ENCODE data around the gene TMEM181. TPM values are rescaled to one million over a fixed set of nuclear protein-coding genes. Genes with fewer than 3 reads are reported as not detected.

TMEM181 gene
- total RNA-seq, 1 donor from 2014 or later, result 18.4 TPM

- TF ChIP-seq POLR2AphosphoS5 (IDR thresholded peaks at IDR 0.05; ENCODE audit: insufficient read depth in 1 of 2, low read depth in 1 of 2) (no peak), CTCF (IDR thresholded peaks at IDR 0.05) (peak in 1 of 3 experiments; percentile 21), POLR2A (IDR thresholded peaks at IDR 0.05) (no peak)
Observed at GRCh38 chr6:158660333-158660754, 100.5 kb downstream of the TMEM181 start.

GRCh38 chr6:158661156-158661685, 101.3 kb downstream of the TMEM181 start:
- Histone ChIP-seq H3K4me1 (peaks cover 47% of the 10 kb centered on the region), H3K36me3 (no peaks in the 10 kb centered on the region), H3K27ac (no peak overlapping the region), H3K27me3 (no peaks in the 10 kb centered on the region), H3K4me3 (no peak overlapping the region), H3K9me3 (no peaks in the 10 kb centered on the region)
- intact Hi-C loops (cut with DNase I), result no loop called here
- no peak for DNase-seq (ENCODE audit: extremely low spot score in 2 of 2)
- no peak for TF ChIP-seq CTCF (IDR thresholded peaks at IDR 0.05)
- peak in 1 of 2 donors; percentile 10 for TF ChIP-seq POLR2AphosphoS5 (IDR thresholded peaks at IDR 0.05; ENCODE audit: insufficient read depth in 1 of 2, low read depth in 1 of 2)

More at GRCh38 chr6:158660333-158660754, 100.5 kb downstream of the TMEM181 start:
- no peaks in the 10 kb centered on the region for H3K27me3 ChIP-seq
- no peak overlapping the region for H3K4me3 ChIP-seq
- no peak for DNase-seq (ENCODE audit: extremely low spot score in 2 of 2)
- intact Hi-C loops (cut with DNase I), result no loop called here
- H3K36me3 ChIP-seq, result no peaks in the 10 kb centered on the region
- H3K9me3 ChIP-seq, result no peaks in the 10 kb centered on the region
- peaks cover 51% of the 10 kb centered on the region for H3K4me1 ChIP-seq
- H3K27ac ChIP-seq, result no peak overlapping the region

GRCh38 chr6:158662607-158662953, 102.7 kb downstream of the TMEM181 start:
- H3K27ac ChIP-seq, result peak overlapping the region; percentile 73
- TF ChIP-seq POLR2A (IDR thresholded peaks at IDR 0.05) (no peak), CTCF (IDR thresholded peaks at IDR 0.05) (no peak), POLR2AphosphoS5 (IDR thresholded peaks at IDR 0.05; ENCODE audit: insufficient read depth in 1 of 2, low read depth in 1 of 2) (peak in 1 of 2 donors; percentile 49)
- peaks cover 47% of the 10 kb centered on the region for H3K4me1 ChIP-seq
- H3K4me3 ChIP-seq, result peak overlapping the region; percentile 32 to 36
- H3K27me3 ChIP-seq, result no peaks in the 10 kb centered on the region
- no peaks in the 10 kb centered on the region for H3K9me3 ChIP-seq
- intact Hi-C loops (cut with DNase I), result no loop called here
- H3K36me3 ChIP-seq, result no peaks in the 10 kb centered on the region
- DNase-seq (ENCODE audit: extremely low spot score in 2 of 2), result no peak

- no peak for DNase-seq (ENCODE audit: extremely low spot score in 2 of 2)
- no peaks in the 10 kb centered on the region for H3K27me3 ChIP-seq
- intact Hi-C loops (cut with DNase I), result no loop called here
- no peaks in the 10 kb centered on the region for H3K9me3 ChIP-seq
- H3K27ac ChIP-seq, result peak overlapping the region; percentile 73
- H3K4me1 ChIP-seq, result peaks cover 48% of the 10 kb centered on the region
- peak overlapping the region; percentile 32 to 36 for H3K4me3 ChIP-seq
- H3K36me3 ChIP-seq, result no peaks in the 10 kb centered on the region
- peak in 1 of 2 donors; percentile 5 for TF ChIP-seq POLR2A (IDR thresholded peaks at IDR 0.05)
- peak in 1 of 2 donors; percentile 40 for TF ChIP-seq POLR2AphosphoS5 (IDR thresholded peaks at IDR 0.05; ENCODE audit: insufficient read depth in 1 of 2, low read depth in 1 of 2)
- TF ChIP-seq CTCF (IDR thresholded peaks at IDR 0.05), result no peak
Observed at GRCh38 chr6:158662954-158663624, 103.2 kb downstream of the TMEM181 start.

- peaks cover 54% of the 10 kb centered on the region for H3K4me1 ChIP-seq
- H3K36me3 ChIP-seq, result no peaks in the 10 kb centered on the region
- TF ChIP-seq POLR2AphosphoS5 (IDR thresholded peaks at IDR 0.05; ENCODE audit: insufficient read depth in 1 of 2, low read depth in 1 of 2) (peak in 1 of 2 donors; percentile 40), POLR2A (IDR thresholded peaks at IDR 0.05) (no peak)
- no peaks in the 10 kb centered on the region for H3K9me3 ChIP-seq
- intact Hi-C loops (cut with DNase I), result no loop called here
- peak overlapping the region; percentile 73 for H3K27ac ChIP-seq
- no peaks in the 10 kb centered on the region for H3K27me3 ChIP-seq
- H3K4me3 ChIP-seq, result peak overlapping the region; percentile 32 to 36
- DNase-seq (ENCODE audit: extremely low spot score in 2 of 2), result no peak
Observed at GRCh38 chr6:158663625-158664165, 103.8 kb downstream of the TMEM181 start.

Data from vagina (tissue), 2 donors.